Smooth muscle cell (in vitro differentiated cells): ENCODE results near the gene LHX3. TPM values are rescaled to one million over a fixed set of nuclear protein-coding genes. Genes with fewer than 3 reads are reported as not detected.

ENCODE experiments used
- DNase-seq: peaks from one replicate; lab custom pipeline; 2025; ENCODE audit not compliant: unreplicated experiment; lab: John Stamatoyannopoulos, UW
- H2AFZ ChIP-seq: fragments of 200-600 bp; sonication (generic); 2 replicates; pipeline ENCODE4 v1.6.0; 2016; ENCODE audit warnings: antibody characterized with exemption, low read depth, mild to moderate bottlenecking
- H3F3A ChIP-seq: fragments of 200-600 bp; sonication (generic); 2 replicates; pipeline ENCODE4 v1.6.0; 2017; ENCODE audit warnings: antibody characterized with exemption, low read depth
- H3K27ac ChIP-seq: fragments of 200-600 bp; sonication (generic); 2 replicates; pipeline ENCODE4 v1.5.1; 2016; ENCODE audit warnings: low read depth, mild to moderate bottlenecking
- H3K27me3 ChIP-seq: fragments of 200-600 bp; sonication (generic); 2 replicates; pipeline ENCODE4 v1.6.1; 2016; ENCODE audit warnings: low read depth, mild to moderate bottlenecking
- H3K36me3 ChIP-seq: fragments of 200-600 bp; sonication (generic); 2 replicates; pipeline ENCODE4 v1.5.1; 2016; ENCODE audit warnings: low read depth
- H3K4me1 ChIP-seq: fragments of 200-600 bp; sonication (generic); 2 replicates; pipeline ENCODE4 v1.5.1; 2016; ENCODE audit warnings: low read depth
- H3K4me2 ChIP-seq: fragments of 200-600 bp; sonication (generic); 2 replicates; pipeline ENCODE4 v1.6.0; 2016; ENCODE audit warnings: mild to moderate bottlenecking
- H3K4me3 ChIP-seq: fragments of 200-600 bp; sonication (generic); 2 replicates; pipeline ENCODE4 v1.5.1; 2016; ENCODE audit warnings: mild to moderate bottlenecking
- H3K79me2 ChIP-seq: fragments of 200-600 bp; sonication (generic); 2 replicates; pipeline ENCODE4 v1.6.0; 2016; ENCODE audit warnings: low read depth, mild to moderate bottlenecking
- H3K9ac ChIP-seq: fragments of 200-600 bp; sonication (generic); 2 replicates; pipeline ENCODE4 v1.6.0; 2016; ENCODE audit warnings: low read depth
- H3K9me3 ChIP-seq: fragments of 200-600 bp; sonication (generic); replicated peaks from 2 replicates; pipeline ENCODE4 v1.5.1; 2016; ENCODE audit warnings: low read depth
- H4K20me1 ChIP-seq: fragments of 200-600 bp; sonication (generic); 2 replicates; pipeline ENCODE4 v1.6.0; 2016; ENCODE audit warnings: low read depth
- CTCF ChIP-seq: fragments of 200-600 bp; sonication (generic); IDR thresholded peaks from 2 replicates; pipeline ENCODE4 v1.5.1; 2017; ENCODE audit warnings: borderline replicate concordance, mild to moderate bottlenecking, antibody characterized with exemption; ENCODE audit not compliant: insufficient read depth, poor library complexity, severe bottlenecking
- WGBS: methylation state at CpG from one replicate; pipeline ENCODE4 v1.1.7; 2016; ENCODE audit warnings: low lambda C conversion rate; 5-methylcytosine and 5-hydroxymethylcytosine counted together
- polyA plus RNA-seq: library from polyadenylated mRNA; unstranded; fragments of >200 nt; fragmentation: Nextera tagmentation; extraction: Ambion mirVana; gene quantifications from 2 replicates; pipeline ENCODE4 v1.2.1, GENCODE V29; 2016
- total RNA-seq: library from RNA; depleted of rRNA; stranded (reverse); fragments of >200 nt; gene quantifications from 2 replicates; pipeline ENCODE4 v1.2.3, GENCODE V29; 2014

Gene LHX3
- total and polyA plus RNA-seq, 2 experiments from 2014 or later = not detected

DNA sequence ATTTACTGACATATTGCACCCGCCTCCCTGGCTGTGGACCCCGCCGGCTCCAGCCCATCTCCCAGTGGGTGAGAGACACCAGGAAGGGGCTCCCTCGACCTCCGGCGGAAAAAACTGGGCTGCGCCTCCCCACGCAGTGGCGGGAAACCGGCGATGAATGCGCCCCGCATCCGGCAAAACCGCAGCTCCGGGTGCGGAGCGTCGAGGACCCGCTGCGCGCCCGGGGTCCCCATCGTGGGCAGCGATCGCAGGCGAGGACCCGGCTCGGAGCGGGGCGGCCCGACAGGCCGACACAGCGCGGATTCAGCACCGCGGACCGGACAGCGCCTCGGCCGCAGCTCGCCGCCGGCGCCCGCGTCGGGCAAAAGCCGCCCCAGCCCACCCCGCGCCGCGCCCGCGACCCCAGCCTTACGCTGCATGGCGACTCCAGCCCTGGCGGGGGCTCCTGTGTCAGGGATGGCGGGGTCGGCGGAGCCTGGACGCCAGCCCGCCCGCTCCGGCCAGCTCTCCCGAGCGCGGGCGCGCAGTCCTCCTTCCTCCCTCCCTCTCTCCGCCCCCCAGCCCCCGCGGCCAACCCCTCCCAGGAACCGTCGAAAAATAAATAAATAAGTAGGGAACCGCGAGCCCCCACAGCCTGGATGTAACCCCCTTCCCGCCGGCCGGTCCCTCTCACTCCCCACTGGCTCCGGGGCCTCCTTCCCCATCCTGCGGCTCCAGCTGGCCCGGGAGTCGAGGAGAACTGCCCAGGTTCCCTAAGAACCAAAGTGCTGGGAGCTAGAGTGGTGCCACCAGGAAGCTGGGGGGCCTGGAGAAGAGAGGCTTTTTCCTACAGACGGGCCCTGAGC, 3.1 kb downstream of the LHX3 start:
- Histone ChIP-seq H3K9me3 (no peaks in the 10 kb centered on the region), H3K4me2 (no peak overlapping the region), H3F3A (no peaks in the 10 kb centered on the region), H3K27ac (no peak overlapping the region), H2AFZ (no peak overlapping the region), H3K27me3 (peaks cover 87% of the 10 kb centered on the region), H3K79me2 (no peaks in the 10 kb centered on the region), H3K36me3 (no peaks in the 10 kb centered on the region), H3K4me3 (no peak overlapping the region), H3K4me1 (no peaks in the 10 kb centered on the region), H3K9ac (no peak overlapping the region), H4K20me1 (peaks cover 20% of the 10 kb centered on the region)
- DNase-seq = no peak
- WGBS = 16% methylated on average over 56 of the region's 85 CpGs
- TF ChIP-seq CTCF = no peak

GRCh38 chr9:136201174-136201573, 3.8 kb downstream of the LHX3 start:
- 65% methylated on average over 13 of the region's 13 CpGs for WGBS
- TF ChIP-seq CTCF = no peak

GRCh38 chr9:136200424-136200823, 4.5 kb downstream of the LHX3 start:
- Histone ChIP-seq H3K9ac (no peak overlapping the region), H3K4me3 (no peak overlapping the region), H4K20me1 (peaks cover 8% of the 10 kb centered on the region), H2AFZ (no peak overlapping the region), H3K79me2 (no peaks in the 10 kb centered on the region), H3K4me2 (no peak overlapping the region), H3K36me3 (no peaks in the 10 kb centered on the region), H3K4me1 (no peaks in the 10 kb centered on the region), H3K9me3 (no peaks in the 10 kb centered on the region), H3F3A (no peaks in the 10 kb centered on the region), H3K27me3 (peaks cover 99% of the 10 kb centered on the region), H3K27ac (no peak overlapping the region)
- TF ChIP-seq CTCF = no peak
- no peak for DNase-seq
- 84% methylated on average over 19 of the region's 19 CpGs for WGBS

More at GRCh38 chr9:136201174-136201573, 3.8 kb downstream of the LHX3 start:
- no peaks in the 10 kb centered on the region for H3F3A ChIP-seq
- H3K36me3 ChIP-seq = no peaks in the 10 kb centered on the region
- H3K79me2 ChIP-seq = no peaks in the 10 kb centered on the region
- DNase-seq = no peak
- H3K9ac ChIP-seq = no peak overlapping the region
- H3K27me3 ChIP-seq = peaks cover 94% of the 10 kb centered on the region
- H2AFZ ChIP-seq = no peak overlapping the region
- H3K4me1 ChIP-seq = no peaks in the 10 kb centered on the region
- H4K20me1 ChIP-seq = peaks cover 15% of the 10 kb centered on the region
- H3K4me2 ChIP-seq = no peak overlapping the region
- no peak overlapping the region for H3K4me3 ChIP-seq
- H3K27ac ChIP-seq = no peak overlapping the region
- no peaks in the 10 kb centered on the region for H3K9me3 ChIP-seq
